H1 (cell line): Measurements from ENCODE around the gene ADAMTS15. TPM values are rescaled to one million over a fixed set of nuclear protein-coding genes. Genes with fewer than 3 reads are reported as not detected.

Experiments used
- CTCF ChIA-PET: fragments of 300-600 bp; sonication (Branson Sonifier 250); formaldehyde crosslinking; loops from one replicate; lab custom pipeline; 2021; ENCODE audit not compliant: partially characterized antibody; lab: Charles Lee
- POLR2A ChIA-PET: fragments of 300-600 bp; sonication (Branson Sonifier 250); formaldehyde crosslinking; loops from one replicate; lab custom pipeline; 2021; ENCODE audit warnings: inconsistent platforms; ENCODE audit not compliant: partially characterized antibody; lab: Charles Lee
- DNase-seq, 2 experiments: peaks; one replicate each; pipeline versions ENCODE4 v3.0.0 to v3.0.0-alpha.2; 2010 to 2022; ENCODE audit warnings: low spot score in 2 of 2, low read depth in 1 of 2, mixed read lengths in 1 of 2
- FAIRE-seq: peaks from 2 replicates; lab custom pipeline; 2011; peaks lifted over from hg19 to GRCh38; lab: Jason Lieb, UNC
- H2AFZ ChIP-seq: 2 replicates; pipeline ENCODE4 v1.8.1; 2012; ENCODE audit warnings: low read length, inconsistent platforms
- H2AK5ac ChIP-seq: 2 replicates; pipeline ENCODE4 v1.6.1; 2013; ENCODE audit warnings: low read depth, low read length
- H2BK120ac ChIP-seq: replicated peaks from 2 replicates; pipeline ENCODE3; 2013; ENCODE audit warnings: low read depth, low read length, inconsistent platforms
- H2BK12ac ChIP-seq: 2 replicates; pipeline ENCODE4 v1.6.1; 2013; ENCODE audit warnings: low read depth, low read length
- H2BK15ac ChIP-seq: 2 replicates; pipeline ENCODE4 v1.6.1; 2013; ENCODE audit warnings: low read length
- H2BK20ac ChIP-seq: 2 replicates; pipeline ENCODE4 v1.6.1; 2013; ENCODE audit warnings: low read length
- H2BK5ac ChIP-seq: 2 replicates; pipeline ENCODE4 v1.6.1; 2013; ENCODE audit warnings: low read depth, low read length
- H3K14ac ChIP-seq: 2 replicates; pipeline ENCODE4 v1.6.1; 2013; ENCODE audit warnings: inconsistent platforms; ENCODE audit not compliant: insufficient read length
- H3K18ac ChIP-seq: 2 replicates; pipeline ENCODE4 v1.6.1; 2013; ENCODE audit warnings: low read length; ENCODE audit errors: extremely low read depth
- H3K23ac ChIP-seq: 2 replicates; pipeline ENCODE4 v1.6.1; 2013; ENCODE audit warnings: inconsistent platforms; ENCODE audit not compliant: insufficient read length
- H3K23me2 ChIP-seq: 2 replicates; pipeline ENCODE4 v1.6.1; 2013; ENCODE audit warnings: low read depth, low read length
- H3K27ac ChIP-seq: 2 replicates; pipeline ENCODE4 v1.6.1; 2011; ENCODE audit warnings: low read depth, low read length, inconsistent platforms
- H3K27me3 ChIP-seq, 4 experiments: replicated peaks in 1 of 4; 1 replicate in 1 of 4; 2 replicates in 3 of 4; pipeline versions ENCODE4 v1.6.1 to v1.8.1; 2011 to 2013; ENCODE audit warnings: low read length in 3 of 4, mild to moderate bottlenecking in 3 of 4, inconsistent platforms in 2 of 4, mixed read lengths in 2 of 4, moderate library complexity in 1 of 4; ENCODE audit not compliant: control insufficient read depth in 3 of 4, insufficient read depth in 3 of 4; ENCODE audit errors: extremely low read depth in 1 of 4
- H3K36me3 ChIP-seq, 4 experiments: 2 replicates each; pipeline versions ENCODE4 v1.6.1 to v1.8.1; 2011 to 2013; ENCODE audit warnings: mild to moderate bottlenecking in 4 of 4, low read length in 3 of 4, moderate library complexity in 2 of 4, control low read depth in 1 of 4, inconsistent platforms in 1 of 4; ENCODE audit not compliant: insufficient read depth in 4 of 4, control insufficient read depth in 2 of 4
- H3K4ac ChIP-seq: replicated peaks from 2 replicates; pipeline ENCODE3; 2013; ENCODE audit warnings: low read length, low read depth, mixed read lengths, inconsistent platforms; ENCODE audit not compliant: insufficient read length
- H3K4me1 ChIP-seq, 4 experiments: replicated peaks in 1 of 4; 1 replicate in 1 of 4; 2 replicates in 3 of 4; pipeline versions ENCODE4 v1.6.1 to v1.8.1; 2011 to 2013; ENCODE audit warnings: low read length in 3 of 4, inconsistent platforms in 2 of 4, mixed read lengths in 1 of 4; ENCODE audit not compliant: insufficient read depth in 4 of 4, control insufficient read depth in 3 of 4
- H3K4me2 ChIP-seq, 2 experiments: 2 replicates each; pipeline versions ENCODE4 v1.6.1 to v1.8.1; 2011 to 2013; ENCODE audit warnings: low read depth in 2 of 2, low read length in 2 of 2, control low read depth in 1 of 2, inconsistent platforms in 1 of 2, mild to moderate bottlenecking in 1 of 2; ENCODE audit not compliant: insufficient read depth in 1 of 2
- H3K4me3 ChIP-seq, 4 experiments: fragments of 200-600, 300-600 bp in 1 of 4; sonication (generic), shearing (Covaris generic), sonication (Bioruptor Twin) in 1 of 4; 2 replicates each; pipeline versions ENCODE4 v1.5.1 to v1.8.1; 2011 to 2016; ENCODE audit warnings: low read length in 4 of 4, low read depth in 3 of 4, control low read depth in 2 of 4, inconsistent platforms in 2 of 4, mild to moderate bottlenecking in 2 of 4, mixed read lengths in 1 of 4, moderate library complexity in 1 of 4; ENCODE audit not compliant: insufficient read depth in 2 of 4; ENCODE audit errors: extremely low read depth in 1 of 4
- H3K56ac ChIP-seq: replicated peaks from 2 replicates; pipeline ENCODE3; 2013; ENCODE audit warnings: low read depth, mild to moderate bottlenecking, mixed read lengths, low read length, inconsistent platforms; ENCODE audit not compliant: insufficient read length
- H3K79me1 ChIP-seq: 2 replicates; pipeline ENCODE4 v1.6.1; 2013; ENCODE audit warnings: low read depth, low read length, control low read depth
- H3K79me2 ChIP-seq, 2 experiments: 2 replicates each; pipeline versions ENCODE4 v1.6.1 to v1.8.1; 2012 to 2013; ENCODE audit warnings: low read length in 2 of 2, mild to moderate bottlenecking in 2 of 2, inconsistent platforms in 1 of 2; ENCODE audit not compliant: insufficient read depth in 2 of 2, control insufficient read depth in 1 of 2
- H3K9ac ChIP-seq, 4 experiments: replicated peaks in 1 of 4; 1 replicate in 1 of 4; 2 replicates in 3 of 4; pipeline versions ENCODE4 v1.6.1 to v1.8.1; 2011 to 2013; ENCODE audit warnings: low read depth in 3 of 4, low read length in 3 of 4, control low read depth in 2 of 4, mild to moderate bottlenecking in 2 of 4, moderate library complexity in 2 of 4, inconsistent platforms in 1 of 4; ENCODE audit errors: extremely low read depth in 1 of 4
- H3K9me3 ChIP-seq, 2 experiments: 2 replicates each; pipeline versions ENCODE4 v1.6.1 to v1.8.1; 2012 to 2013; ENCODE audit warnings: mild to moderate bottlenecking in 2 of 2, moderate library complexity in 2 of 2, control low read depth in 1 of 2, inconsistent platforms in 1 of 2, low read depth in 1 of 2, low read length in 1 of 2, mixed read lengths in 1 of 2; ENCODE audit not compliant: insufficient read depth in 2 of 2
- H4K20me1 ChIP-seq, 2 experiments: replicated peaks in 1 of 2; 2 replicates each; pipeline versions ENCODE3 to v1.8.1; 2011 to 2013; ENCODE audit warnings: inconsistent platforms in 2 of 2, low read length in 2 of 2, mild to moderate bottlenecking in 1 of 2; ENCODE audit not compliant: insufficient read depth in 2 of 2, control insufficient read depth in 1 of 2
- H4K5ac ChIP-seq: 2 replicates; pipeline ENCODE4 v1.6.1; 2013; ENCODE audit warnings: low read length, low read depth, mixed read lengths, inconsistent platforms; ENCODE audit not compliant: insufficient read length
- H4K8ac ChIP-seq: 2 replicates; pipeline ENCODE4 v1.8.0; 2013; ENCODE audit warnings: mild to moderate bottlenecking, moderate library complexity, low read length, inconsistent platforms; ENCODE audit not compliant: insufficient read depth; ENCODE audit errors: extremely low read depth
- H4K91ac ChIP-seq: replicated peaks from 2 replicates; pipeline ENCODE3; 2013; ENCODE audit warnings: low read length, mixed read lengths, inconsistent platforms; ENCODE audit not compliant: insufficient read length
- CHD1 ChIP-seq: IDR thresholded peaks from 2 replicates; pipeline ENCODE4 v1.6.1; 2012; ENCODE audit warnings: low read depth, low read length, improper control_type of control experiment
- CTBP2 ChIP-seq: IDR thresholded peaks from 2 replicates; pipeline ENCODE4 v1.7.0; 2011; ENCODE audit warnings: borderline replicate concordance, mild to moderate bottlenecking, moderate library complexity, mixed read lengths, low read length; ENCODE audit not compliant: insufficient read depth, insufficient read length
- EGR1 ChIP-seq: IDR thresholded peaks from 2 replicates; pipeline ENCODE4 v1.6.1; 2011; ENCODE audit warnings: low read depth, low read length, borderline replicate concordance
- EZH2 ChIP-seq: fragments of 200-600 bp; sonication (generic); IDR thresholded peaks from 2 replicates; pipeline ENCODE4 v1.7.1; 2012; ENCODE audit warnings: low read depth, mild to moderate bottlenecking, moderate library complexity, low read length, inconsistent platforms; ENCODE audit not compliant: severe bottlenecking
- RBBP5 ChIP-seq: IDR thresholded peaks from 2 replicates; pipeline ENCODE4 v1.7.1; 2012; ENCODE audit warnings: low read depth, mild to moderate bottlenecking, inconsistent platforms, low read length, moderate library complexity, borderline replicate concordance
- RFX5 ChIP-seq: IDR thresholded peaks from 2 replicates; pipeline ENCODE4 v1.6.1; 2011; ENCODE audit warnings: low read depth, low read length, improper control_type of control experiment, borderline replicate concordance
- RNF2 ChIP-seq: fragments of 200-900, 300-1000 bp; sonication (generic); IDR thresholded peaks from 2 replicates; pipeline ENCODE4 v1.7.1; 2016; ENCODE audit warnings: borderline replicate concordance, low read depth, mild to moderate bottlenecking, antibody characterized with exemption, low read length; ENCODE audit not compliant: poor library complexity, severe bottlenecking; ENCODE audit errors: missing control alignments
- SP1 ChIP-seq: IDR thresholded peaks from 2 replicates; pipeline ENCODE4 v1.6.1; 2011; ENCODE audit warnings: low read depth, low read length
- TAF7 ChIP-seq: optimal IDR thresholded peaks from 2 replicates; pipeline ENCODE3; 2011; ENCODE audit warnings: low read depth, mild to moderate bottlenecking, inconsistent platforms, low read length, moderate library complexity, borderline replicate concordance
- TEAD4 ChIP-seq: IDR thresholded peaks from 2 replicates; pipeline ENCODE4 v1.6.1; 2012; ENCODE audit warnings: low read depth, low read length, inconsistent platforms, mixed read lengths
- ZNF274 ChIP-seq: IDR thresholded peaks from 2 replicates; pipeline ENCODE4 v1.7.0; 2012; ENCODE audit warnings: low read length, borderline replicate concordance; ENCODE audit errors: extremely low read depth
- WGBS, 2 experiments: shearing (Covaris generic) in 1 of 2; methylation state at CpG; one replicate each; pipeline versions ENCODE4 v1.1.6 to v1.1.7; 2013 to 2015; ENCODE audit warnings: low lambda C conversion rate in 2 of 2, mixed read lengths in 2 of 2, inconsistent platforms in 1 of 2, low coverage in 1 of 2, missing lambda C conversion rate in 1 of 2; ENCODE audit not compliant: insufficient replicate concordance in 2 of 2, insufficient coverage in 1 of 2, insufficient read length in 1 of 2; ENCODE audit errors: extremely low coverage in 1 of 2, missing lambda C conversion rate in 1 of 2; 5-methylcytosine and 5-hydroxymethylcytosine counted together
- polyA plus RNA-seq, 7 experiments: library from polyadenylated mRNA; depleted of rRNA in 3 of 7; stranded (reverse) in 5 of 7; unstranded in 2 of 7; fragments of >200 nt in 5 of 7; fragments of 200-250 nt in 2 of 7; gene quantifications; 1 replicate in 5 of 7; 2 replicates in 1 of 7; 4 replicates in 1 of 7; pipeline versions ENCODE4 v1.2.1 to v1.2.3, GENCODE V29; 2011 to 2013; ENCODE audit warnings: missing spikeins in 2 of 7, mixed read lengths in 2 of 7
- total RNA-seq: library from RNA; stranded (reverse); fragmentation: NEBNext Ultra II Directional; extraction: Animal tissue kit (Norgen Biotek cat#: 25700); gene quantifications from 2 replicates; pipeline ENCODE4 v1.2.1, GENCODE V29; 2021
- TF ChIP-seq, protein P1 (sequence below): IDR thresholded peaks from 2 replicates; pipeline ENCODE4 v1.6.1; 2011; ENCODE audit warnings: low read depth, mild to moderate bottlenecking, low read length; ENCODE audit not compliant: insufficient read depth

Gene ADAMTS15
- total and polyA plus RNA-seq, 2 of the 8 experiments (the other 6 are each of a cell fraction or from before 2014, with no cell fraction given), result 1.7 to 4.7 TPM

DNA sequence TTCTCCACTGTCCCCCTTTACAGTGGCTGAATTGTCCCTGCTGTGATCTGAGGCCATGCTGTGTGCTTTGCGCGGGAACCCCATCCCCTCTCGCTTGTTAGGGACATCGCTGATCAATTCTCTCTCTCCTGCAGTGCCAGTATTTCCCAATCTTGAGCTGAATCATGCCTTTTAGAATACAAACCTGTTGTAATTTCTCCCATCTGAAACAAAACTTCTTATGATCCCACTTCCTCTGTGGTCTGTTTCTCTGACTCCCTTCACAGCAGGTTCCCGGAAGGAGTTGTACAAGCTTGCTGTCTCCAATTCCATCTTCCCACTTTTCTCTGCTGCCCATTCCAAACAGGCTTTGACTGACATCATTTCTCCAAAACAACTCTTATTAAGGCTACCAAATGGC lies 16.8 kb downstream of the ADAMTS15 start:
- no peak overlapping the region for H2BK5ac ChIP-seq
- H3K9ac ChIP-seq, result no peak overlapping the region
- H3K23me2 ChIP-seq, result peaks cover 2% of the 10 kb centered on the region; the same call in 1 of the 2 replicates
- no peak overlapping the region for H2BK120ac ChIP-seq
- no peak overlapping the region for H3K14ac ChIP-seq
- no peaks in the 10 kb centered on the region for H3K27me3 ChIP-seq
- H3K79me2 ChIP-seq, result no peaks in the 10 kb centered on the region
- no peak overlapping the region for H2AK5ac ChIP-seq
- WGBS, 2 experiments, result 96% methylated on average over 5 of the region's 5 CpGs; no CpG with 5 or more reads in 1 of the 2 experiments
- no peak overlapping the region for H3K4me3 ChIP-seq
- no peaks in the 10 kb centered on the region for H3K79me1 ChIP-seq
- no peak overlapping the region for H4K91ac ChIP-seq
- H3K23ac ChIP-seq, result no peak overlapping the region
- no peak overlapping the region for H3K4ac ChIP-seq
- H3K4me1 ChIP-seq, result no peaks in the 10 kb centered on the region
- H3K56ac ChIP-seq, result no peak overlapping the region
- H3K27ac ChIP-seq, result no peak overlapping the region
- DNase-seq, result no peak
- H4K5ac ChIP-seq, result no peak overlapping the region
- H2BK12ac ChIP-seq, result no peak overlapping the region
- no peak overlapping the region for H3K4me2 ChIP-seq
- H3K9me3 ChIP-seq, result no peaks in the 10 kb centered on the region
- no peak for FAIRE-seq
- no peaks in the 10 kb centered on the region; a peak in 1 of 8 replicates for H3K36me3 ChIP-seq
- no peak overlapping the region for H2BK15ac ChIP-seq
- ChIA-PET POLR2A (no interaction called here), CTCF (interaction anchor here (0.8 to 2.3 kb wide), 3 partner anchors 31 to 79 kb away, joined by 4 to 6 read pairs (median 5); no protein-coding TSS in a partner anchor)
- peaks cover 0 to 2% of the 10 kb centered on the region in 2 experiments for H4K20me1 ChIP-seq
- H2BK20ac ChIP-seq, result no peak overlapping the region
- no peak overlapping the region for H2AFZ ChIP-seq
- H4K8ac ChIP-seq, result no peak overlapping the region
- H3K18ac ChIP-seq, result no peak overlapping the region
- TF ChIP-seq RBBP5 (no peak), TAF7 (no peak), EZH2 (no peak), CHD1 (no peak), ZNF274 (no peak), EGR1 (no peak), CTBP2 (no peak), SP1 (no peak), RNF2 (no peak), RFX5 (no peak), TEAD4 (no peak)
- TF ChIP-seq, protein P1, sequence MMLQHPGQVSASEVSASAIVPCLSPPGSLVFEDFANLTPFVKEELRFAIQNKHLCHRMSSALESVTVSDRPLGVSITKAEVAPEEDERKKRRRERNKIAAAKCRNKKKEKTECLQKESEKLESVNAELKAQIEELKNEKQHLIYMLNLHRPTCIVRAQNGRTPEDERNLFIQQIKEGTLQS, result no peak
